SK-N-SH (cell line): ENCODE results near the gene TMEM176A. TPM values are rescaled to one million over a fixed set of nuclear protein-coding genes. Genes with fewer than 3 reads are reported as not detected.

Source experiments
- CTCF ChIA-PET: fragments of 300-600, 350-600 bp; formaldehyde crosslinking; extraction: SDS; loops from one replicate; lab custom pipeline; 2021; lab: Yijun Ruan, JAX
- POLR2A ChIA-PET: fragments of 350-600 bp; sonication (Branson Sonifier 250); formaldehyde crosslinking; extraction: SDS; loops from one replicate; lab custom pipeline; 2020; ENCODE audit warnings: antibody characterized with exemption, inconsistent platforms; lab: Yijun Ruan, JAX
- DNase-seq: peaks from one replicate; pipeline ENCODE4 v3.0.0; 2012
- H2AFZ ChIP-seq: fragments of 200-600 bp; sonication (generic); 2 replicates; pipeline ENCODE4 v1.8.1; 2016; ENCODE audit warnings: antibody characterized with exemption, mild to moderate bottlenecking, low read depth
- H3F3A ChIP-seq: fragments of 200-600 bp; sonication (generic); replicated peaks from 2 replicates; pipeline ENCODE3; 2016; ENCODE audit warnings: antibody characterized with exemption, mild to moderate bottlenecking; ENCODE audit not compliant: insufficient read depth
- H3K27ac ChIP-seq, 2 experiments: fragments of 200-500 bp in 1 of 2; fragments of 200-600 bp in 1 of 2; sonication (Bioruptor generic) in 1 of 2; sonication (generic), shearing (Covaris generic) in 1 of 2; 2 replicates each; pipeline versions ENCODE4 v1.5.1 to v1.6.1; 2014 to 2016; ENCODE audit warnings: low read depth in 2 of 2, inconsistent platforms in 1 of 2, low read length in 1 of 2, mild to moderate bottlenecking in 1 of 2, mixed read lengths in 1 of 2
- H3K27me3 ChIP-seq: fragments of 200-600 bp; sonication (generic), shearing (Covaris generic); 2 replicates; pipeline ENCODE4 v1.6.1; 2016; ENCODE audit warnings: mixed run types; ENCODE audit not compliant: insufficient read depth
- H3K36me3 ChIP-seq, 2 experiments: fragments of 200-500 bp in 1 of 2; fragments of 200-600 bp in 1 of 2; sonication (Bioruptor generic) in 1 of 2; sonication (generic) in 1 of 2; replicated peaks in 1 of 2; 2 replicates each; pipeline versions ENCODE3 to v1.5.1; 2014 to 2016; ENCODE audit warnings: low read length in 1 of 2, mild to moderate bottlenecking in 1 of 2; ENCODE audit not compliant: insufficient read depth in 2 of 2, control insufficient read depth in 1 of 2
- H3K4me1 ChIP-seq, 2 experiments: fragments of 200-500 bp in 1 of 2; fragments of 200-600 bp in 1 of 2; sonication (Bioruptor generic) in 1 of 2; sonication (generic), shearing (Covaris generic) in 1 of 2; 2 replicates each; pipeline versions ENCODE4 v1.5.1 to v1.6.1; 2014 to 2016; ENCODE audit warnings: low read depth in 1 of 2, low read length in 1 of 2, mixed run types in 1 of 2; ENCODE audit not compliant: insufficient read depth in 2 of 2, control insufficient read depth in 1 of 2
- H3K4me2 ChIP-seq: fragments of 200-600 bp; sonication (generic), shearing (Covaris generic); 2 replicates; pipeline ENCODE4 v1.6.1; 2017; ENCODE audit warnings: mixed run types
- H3K4me3 ChIP-seq, 2 experiments: fragments of 200-500 bp in 1 of 2; fragments of 200-600 bp in 1 of 2; sonication (Bioruptor generic) in 1 of 2; sonication (generic), shearing (Covaris generic) in 1 of 2; 2 replicates each; pipeline versions ENCODE4 v1.5.1 to v1.8.1; 2014 to 2016; ENCODE audit warnings: low read depth in 2 of 2, inconsistent platforms in 1 of 2, low read length in 1 of 2, mild to moderate bottlenecking in 1 of 2, mixed read lengths in 1 of 2, moderate library complexity in 1 of 2
- H3K79me2 ChIP-seq: fragments of 200-600 bp; sonication (generic); 2 replicates; pipeline ENCODE4 v1.8.1; 2017; ENCODE audit warnings: mild to moderate bottlenecking; ENCODE audit not compliant: insufficient read depth
- H3K9ac ChIP-seq: fragments of 200-600 bp; sonication (generic); 2 replicates; pipeline ENCODE4 v1.6.1; 2017; ENCODE audit warnings: mixed run types
- H3K9me2 ChIP-seq: fragments of 200-600 bp; sonication (generic); 2 replicates; pipeline ENCODE4 v1.6.1; 2017; ENCODE audit warnings: mixed run types
- H3K9me3 ChIP-seq: fragments of 200-600 bp; sonication (generic); 2 replicates; pipeline ENCODE4 v1.6.1; 2017; ENCODE audit warnings: mixed run types, mild to moderate bottlenecking, moderate library complexity
- H4K20me1 ChIP-seq: fragments of 200-600 bp; sonication (generic); 2 replicates; pipeline ENCODE4 v1.6.1; 2017; ENCODE audit warnings: mild to moderate bottlenecking, mixed run types; ENCODE audit not compliant: insufficient read depth
- CHD2 ChIP-seq: fragments of 150-350 bp; IDR thresholded peaks from 2 replicates; pipeline ENCODE4 v1.6.1; 2018; ENCODE audit warnings: low read length; ENCODE audit not compliant: partially characterized antibody
- EP300 ChIP-seq, 2 experiments: IDR thresholded peaks; 2 replicates each; pipeline versions ENCODE4 v1.4.0 to v1.6.1; 2012; ENCODE audit warnings: borderline replicate concordance in 1 of 2, low read depth in 1 of 2, low read length in 1 of 2
- FOSL2 ChIP-seq: IDR thresholded peaks from 2 replicates; pipeline ENCODE4 v1.4.0; 2012; ENCODE audit warnings: low read depth, mild to moderate bottlenecking, moderate library complexity, borderline replicate concordance
- FOXM1 ChIP-seq: IDR thresholded peaks from 2 replicates; pipeline ENCODE4 v1.4.0; 2012; ENCODE audit warnings: low read depth, mild to moderate bottlenecking
- GABPA ChIP-seq: IDR thresholded peaks from 2 replicates; pipeline ENCODE4 v1.4.0; 2012; ENCODE audit warnings: low read depth, mild to moderate bottlenecking
- GATA2 ChIP-seq: sonication (generic); formaldehyde crosslinking; IDR thresholded peaks from 2 replicates; pipeline ENCODE4 v1.5.0; 2020; ENCODE audit warnings: mild to moderate bottlenecking, missing genetic modification reagents
- MEF2A ChIP-seq: IDR thresholded peaks from 2 replicates; pipeline ENCODE4 v1.4.0; 2012; ENCODE audit warnings: low read depth, borderline replicate concordance
- NFIC ChIP-seq: IDR thresholded peaks from 2 replicates; pipeline ENCODE4 v1.4.0; 2012; ENCODE audit warnings: borderline replicate concordance
- NRF1 ChIP-seq: IDR thresholded peaks from 2 replicates; pipeline ENCODE4 v1.6.1; 2012; ENCODE audit warnings: low read depth, mild to moderate bottlenecking, low read length
- PBX3 ChIP-seq: IDR thresholded peaks from 2 replicates; pipeline ENCODE4; 2012
- POLR2AphosphoS5 ChIP-seq: IDR thresholded peaks from 2 replicates; pipeline ENCODE4 v1.6.1; 2012; ENCODE audit warnings: low read depth, low read length
- RAD21 ChIP-seq: IDR thresholded peaks from 2 replicates; pipeline ENCODE4 v1.6.1; 2012; ENCODE audit warnings: mild to moderate bottlenecking, low read length
- SIN3A ChIP-seq: IDR thresholded peaks from 2 replicates; pipeline ENCODE4 v1.6.1; 2012; ENCODE audit warnings: low read depth, mild to moderate bottlenecking, low read length, moderate library complexity, borderline replicate concordance
- SMC3 ChIP-seq: IDR thresholded peaks from 2 replicates; pipeline ENCODE4 v1.6.1; 2012; ENCODE audit warnings: low read depth, low read length, improper control_type of control experiment
- TAF1 ChIP-seq: IDR thresholded peaks from 2 replicates; pipeline ENCODE4 v1.6.1; 2012; ENCODE audit warnings: low read depth, mild to moderate bottlenecking, low read length, moderate library complexity, borderline replicate concordance
- TEAD4 ChIP-seq: IDR thresholded peaks from 2 replicates; pipeline ENCODE4 v1.4.0; 2012; ENCODE audit warnings: mild to moderate bottlenecking, borderline replicate concordance; ENCODE audit not compliant: insufficient read depth
- USF1 ChIP-seq: IDR thresholded peaks from 2 replicates; pipeline ENCODE4 v1.4.0; 2012; ENCODE audit warnings: low read depth, borderline replicate concordance
- YY1 ChIP-seq: IDR thresholded peaks from 2 replicates; pipeline ENCODE4 v1.4.0; 2012; ENCODE audit warnings: low read depth, mild to moderate bottlenecking
- WGBS: methylation state at CpG from one replicate; pipeline ENCODE4 v1.1.6; 2017; ENCODE audit warnings: low lambda C conversion rate; 5-methylcytosine and 5-hydroxymethylcytosine counted together
- polyA plus RNA-seq, 3 experiments: library from polyadenylated mRNA; depleted of rRNA; stranded (reverse); fragments of >200 nt; gene quantifications; 2 replicates each; pipeline ENCODE4 v1.2.3, GENCODE V29; 2012
- TF ChIP-seq, protein P1 (sequence below): IDR thresholded peaks from 2 replicates; pipeline ENCODE4 v1.4.0; 2012; ENCODE audit warnings: low read depth
- TF ChIP-seq, protein P2 (sequence below): fragments of 200-600 bp; sonication (generic); IDR thresholded peaks from 2 replicates; pipeline ENCODE4 v1.6.1; 2017; ENCODE audit warnings: antibody characterized with exemption, mild to moderate bottlenecking, moderate library complexity

Gene TMEM176A
- polyA plus RNA-seq, 1 of the 3 experiments (the other 2 are of a cell fraction) = not detected

DNA sequence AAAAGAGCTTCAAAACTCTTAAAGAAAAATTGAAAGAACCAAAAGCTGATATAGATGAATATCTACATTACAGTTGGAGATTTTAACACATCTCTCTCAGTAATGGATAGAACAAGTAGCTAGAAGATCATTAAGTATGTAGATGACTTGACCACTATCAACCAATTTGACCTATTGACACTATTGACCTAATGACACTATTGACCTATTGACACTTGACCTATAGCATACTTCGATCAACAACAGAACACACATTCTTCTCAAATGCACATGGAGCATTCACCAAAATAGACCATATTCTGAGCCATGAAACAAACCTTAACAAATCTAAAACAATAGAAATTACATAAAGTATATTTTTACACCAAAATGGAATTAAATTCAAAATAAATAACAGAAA, 41.1 kb upstream of the TMEM176A start:
- TF ChIP-seq SIN3A (no peak), USF1 (no peak), PBX3 (no peak), RAD21 (no peak), CHD2 (no peak), MEF2A (no peak), YY1 (no peak), NFIC (no peak), TAF1 (no peak), POLR2AphosphoS5 (no peak), GATA2 (no peak), EP300 (IDR thresholded peaks at IDR 0.05; ENCODE audit: borderline replicate concordance in 1 of 2, low read depth in 1 of 2, low read length in 1 of 2) (no peak), SMC3 (no peak), FOSL2 (no peak), NRF1 (no peak), TEAD4 (no peak), GABPA (no peak), FOXM1 (no peak)
- TF ChIP-seq, protein P1, sequence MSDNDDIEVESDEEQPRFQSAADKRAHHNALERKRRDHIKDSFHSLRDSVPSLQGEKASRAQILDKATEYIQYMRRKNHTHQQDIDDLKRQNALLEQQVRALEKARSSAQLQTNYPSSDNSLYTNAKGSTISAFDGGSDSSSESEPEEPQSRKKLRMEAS = no peak
- TF ChIP-seq, protein P2, sequence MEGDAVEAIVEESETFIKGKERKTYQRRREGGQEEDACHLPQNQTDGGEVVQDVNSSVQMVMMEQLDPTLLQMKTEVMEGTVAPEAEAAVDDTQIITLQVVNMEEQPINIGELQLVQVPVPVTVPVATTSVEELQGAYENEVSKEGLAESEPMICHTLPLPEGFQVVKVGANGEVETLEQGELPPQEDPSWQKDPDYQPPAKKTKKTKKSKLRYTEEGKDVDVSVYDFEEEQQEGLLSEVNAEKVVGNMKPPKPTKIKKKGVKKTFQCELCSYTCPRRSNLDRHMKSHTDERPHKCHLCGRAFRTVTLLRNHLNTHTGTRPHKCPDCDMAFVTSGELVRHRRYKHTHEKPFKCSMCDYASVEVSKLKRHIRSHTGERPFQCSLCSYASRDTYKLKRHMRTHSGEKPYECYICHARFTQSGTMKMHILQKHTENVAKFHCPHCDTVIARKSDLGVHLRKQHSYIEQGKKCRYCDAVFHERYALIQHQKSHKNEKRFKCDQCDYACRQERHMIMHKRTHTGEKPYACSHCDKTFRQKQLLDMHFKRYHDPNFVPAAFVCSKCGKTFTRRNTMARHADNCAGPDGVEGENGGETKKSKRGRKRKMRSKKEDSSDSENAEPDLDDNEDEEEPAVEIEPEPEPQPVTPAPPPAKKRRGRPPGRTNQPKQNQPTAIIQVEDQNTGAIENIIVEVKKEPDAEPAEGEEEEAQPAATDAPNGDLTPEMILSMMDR = no peak
- DNase-seq = no peak
- Histone ChIP-seq H3K27ac (no peak overlapping the region), H4K20me1 (no peaks in the 10 kb centered on the region), H3K9ac (no peak overlapping the region), H3K27me3 (no peaks in the 10 kb centered on the region), H3K4me1 (no peaks in the 10 kb centered on the region), H3K36me3 (no peaks in the 10 kb centered on the region), H3K9me2 (no peaks in the 10 kb centered on the region), H3K79me2 (no peaks in the 10 kb centered on the region), H3K4me3 (no peak overlapping the region), H3K9me3 (no peaks in the 10 kb centered on the region), H3F3A (peaks cover 3% of the 10 kb centered on the region), H3K4me2 (no peak overlapping the region), H2AFZ (no peak overlapping the region)
- 0% methylated on average over 1 of the region's 1 CpG for WGBS
- ChIA-PET POLR2A (no interaction called here), CTCF (interaction anchor here (1.1 to 1.8 kb wide), 5 partner anchors 12 to 311 kb away, joined by 3 to 9 read pairs (median 3); no protein-coding TSS in a partner anchor)
